ENCODE results near the gene ALDH4A1. TPM values are rescaled to one million over a fixed set of nuclear protein-coding genes. Genes with fewer than 3 reads are reported as not detected.

ALDH4A1 gene
- total RNA-seq, 1 experiment from 2014 or later, result 18.4 TPM

GRCh38 chr1:18926315-18927081 lies 24.1 kb upstream of the ALDH4A1 start:
- ChIA-PET CTCF (interaction anchor here (0.6 to 2.0 kb wide), 4 partner anchors 13 to 147 kb away, joined by 3 to 10 read pairs (median 6); no protein-coding TSS in a partner anchor), POLR2A (ENCODE audit: low non-redundant PET) (no interaction called here)
- no peaks in the 10 kb centered on the region for H3K27me3 ChIP-seq (replicated peaks; ENCODE audit: insufficient read depth, low read depth, low read length, poor library complexity)
- TF ChIP-seq EZH2 (IDR thresholded peaks at IDR 0.05; ENCODE audit: borderline replicate concordance, low read depth, low read length, poor library complexity, severe bottlenecking) (no peak), CTCF (conservative IDR thresholded peaks at IDR 0.05; ENCODE audit: low read depth, low read length) (no peak; the same call in 1 of the 2 replicates)
- H3K27ac ChIP-seq (ENCODE audit: low read depth, low read length, poor library complexity, severe bottlenecking), result peak overlapping the region; percentile 80
- no peaks in the 10 kb centered on the region for H3K36me3 ChIP-seq (ENCODE audit: insufficient read depth, low read length, poor library complexity, severe bottlenecking)
- H3K4me3 ChIP-seq (ENCODE audit: low read depth, low read length, poor library complexity, severe bottlenecking), result no peak overlapping the region
- H3K4me1 ChIP-seq (ENCODE audit: insufficient read depth, low read length, poor library complexity, severe bottlenecking), result peaks cover 54% of the 10 kb centered on the region
- intact Hi-C loops (cut with micrococcal nuclease; ENCODE audit: unreplicated experiment), result loop anchor here (1.0 kb wide), 1 partner anchor 24 kb away; no protein-coding TSS in a partner anchor
- peak; percentile 92 for DNase-seq (ENCODE audit: low spot score)
- no TSS peak for BruUV-seq (replicated peaks)
- no peaks in the 10 kb centered on the region for H3K9me3 ChIP-seq (ENCODE audit: low read depth, low read length, poor library complexity, severe bottlenecking)

- ChIA-PET POLR2A (ENCODE audit: low non-redundant PET) (interaction anchor here (0.6 kb wide), 1 partner anchor 305 kb away, joined by 7 read pairs; no protein-coding TSS in a partner anchor), CTCF (interaction anchor here (0.6 kb wide), 1 partner anchor 12 kb away, joined by 3 read pairs; no protein-coding TSS in a partner anchor)
- Histone ChIP-seq H3K27ac (ENCODE audit: low read depth, low read length, poor library complexity, severe bottlenecking) (no peak overlapping the region), H3K4me3 (ENCODE audit: low read depth, low read length, poor library complexity, severe bottlenecking) (no peak overlapping the region), H3K27me3 (replicated peaks; ENCODE audit: insufficient read depth, low read depth, low read length, poor library complexity) (no peaks in the 10 kb centered on the region), H3K36me3 (ENCODE audit: insufficient read depth, low read length, poor library complexity, severe bottlenecking) (no peaks in the 10 kb centered on the region), H3K9me3 (ENCODE audit: low read depth, low read length, poor library complexity, severe bottlenecking) (no peaks in the 10 kb centered on the region), H3K4me1 (ENCODE audit: insufficient read depth, low read length, poor library complexity, severe bottlenecking) (peaks cover 54% of the 10 kb centered on the region)
- TF ChIP-seq CTCF (conservative IDR thresholded peaks at IDR 0.05; ENCODE audit: low read depth, low read length), result no peak
- TF ChIP-seq EZH2 (IDR thresholded peaks at IDR 0.05; ENCODE audit: borderline replicate concordance, low read depth, low read length, poor library complexity, severe bottlenecking), result no peak
- no peak for DNase-seq (ENCODE audit: low spot score)
- BruUV-seq (replicated peaks), result no TSS peak
- intact Hi-C loops (cut with micrococcal nuclease; ENCODE audit: unreplicated experiment), result no loop called here
Measured at GRCh38 chr1:18925279-18925678, 22.9 kb upstream of the ALDH4A1 start.

GRCh38 chr1:18924221-18924691 lies 21.9 kb upstream of the ALDH4A1 start:
- POLR2A ChIA-PET (ENCODE audit: low non-redundant PET), result interaction anchor here (0.8 kb wide), 1 partner anchor 185 kb away, joined by 3 read pairs; no protein-coding TSS in a partner anchor
- no peak for DNase-seq (ENCODE audit: low spot score)

More at GRCh38 chr1:18924221-18924691, 21.9 kb upstream of the ALDH4A1 start:
- Histone ChIP-seq H3K4me1 (ENCODE audit: insufficient read depth, low read length, poor library complexity, severe bottlenecking) (peaks cover 54% of the 10 kb centered on the region), H3K36me3 (ENCODE audit: insufficient read depth, low read length, poor library complexity, severe bottlenecking) (no peaks in the 10 kb centered on the region), H3K27me3 (replicated peaks; ENCODE audit: insufficient read depth, low read depth, low read length, poor library complexity) (no peaks in the 10 kb centered on the region), H3K4me3 (ENCODE audit: low read depth, low read length, poor library complexity, severe bottlenecking) (no peak overlapping the region), H3K9me3 (ENCODE audit: low read depth, low read length, poor library complexity, severe bottlenecking) (no peaks in the 10 kb centered on the region), H3K27ac (ENCODE audit: low read depth, low read length, poor library complexity, severe bottlenecking) (peak overlapping the region; percentile 36)
- TF ChIP-seq EZH2 (IDR thresholded peaks at IDR 0.05; ENCODE audit: borderline replicate concordance, low read depth, low read length, poor library complexity, severe bottlenecking), result no peak
- TF ChIP-seq CTCF (conservative IDR thresholded peaks at IDR 0.05; ENCODE audit: low read depth, low read length), result no peak
- intact Hi-C loops (cut with micrococcal nuclease; ENCODE audit: unreplicated experiment), result no loop called here
- BruUV-seq (replicated peaks), result no TSS peak
- CTCF ChIA-PET, result interaction anchor here (0.8 kb wide), 1 partner anchor 11 kb away, joined by 3 read pairs; no protein-coding TSS in a partner anchor
